K562 (cell line): ENCODE results near the gene BEST4. TPM values are rescaled to one million over a fixed set of nuclear protein-coding genes. Genes with fewer than 3 reads are reported as not detected.
A peak's percentile ranks its signal among the peaks of the same experiment; 100 is the strongest.

ENCODE experiments used
- ATAC-seq: fragments of 200-7000 bp; cut with Tn5 transposase; 3 replicates; pipeline ENCODE4 v1.9.1; 2020; ENCODE audit warnings: moderate library complexity
- BruUV-seq: library from RNA; stranded (reverse); fragments of 400-500 nt; replicated peaks from 2 replicates; lab custom pipeline; 2021; lab: Mats Ljungman, UMichigan
- CTCF ChIA-PET: fragments of 300-600 bp; formaldehyde crosslinking; extraction: SDS; loops from one replicate; lab custom pipeline; 2021; ENCODE audit warnings: low intra/inter-chr PET ratio; lab: Yijun Ruan, JAX
- POLR2A ChIA-PET: fragments of 300-600, 350-650 bp; sonication (Branson Sonifier 250); formaldehyde crosslinking; extraction: SDS; loops from one replicate; lab custom pipeline; 2021; ENCODE audit warnings: antibody characterized with exemption, inconsistent platforms; lab: Yijun Ruan, JAX
- DNase-seq, 4 experiments: peaks; one replicate each; pipeline versions ENCODE4 v3.0.0 to v3.0.0-alpha.2; 2011 to 2018; ENCODE audit warnings: low spot score in 3 of 4, mixed read lengths in 3 of 4; ENCODE audit errors: extremely low read depth in 1 of 4
- FAIRE-seq: peaks from 2 replicates; lab custom pipeline; 2011; peaks lifted over from hg19 to GRCh38; lab: Jason Lieb, UNC
- H2AFZ ChIP-seq: 2 replicates; pipeline ENCODE4 v1.6.0; 2011; ENCODE audit warnings: low read depth, low read length, control low read depth, inconsistent platforms
- H3K27ac ChIP-seq: fragments of 200-600 bp; 3 replicates; pipeline ENCODE4 v1.8.0; 2011; ENCODE audit warnings: low read depth, mild to moderate bottlenecking, control low read depth, inconsistent platforms, low read length, moderate library complexity, mixed read lengths; ENCODE audit errors: extremely low read depth
- H3K27me3 ChIP-seq, 2 experiments: fragments of 300-600 bp in 1 of 2; 2 replicates in 1 of 2; 3 replicates in 1 of 2; pipeline versions ENCODE4 v1.6.0 to v1.8.0; 2011; ENCODE audit warnings: inconsistent platforms in 2 of 2, low read length in 2 of 2, mild to moderate bottlenecking in 1 of 2, mixed read lengths in 1 of 2, moderate library complexity in 1 of 2; ENCODE audit not compliant: control insufficient read depth in 2 of 2, insufficient read depth in 2 of 2
- H3K36me3 ChIP-seq: fragments of 300-600 bp; 3 replicates; pipeline ENCODE4 v1.8.0; 2011; ENCODE audit warnings: mild to moderate bottlenecking, low read length, inconsistent platforms; ENCODE audit not compliant: control insufficient read depth, insufficient read depth
- H3K4me1 ChIP-seq, 2 experiments: fragments of 200-600 bp in 1 of 2; replicated peaks in 1 of 2; 2 replicates in 1 of 2; 3 replicates in 1 of 2; pipeline versions ENCODE4 v1.5.1 to v1.8.0; 2011; ENCODE audit warnings: inconsistent platforms in 2 of 2, low read length in 2 of 2, mild to moderate bottlenecking in 1 of 2, mixed read lengths in 1 of 2, moderate library complexity in 1 of 2; ENCODE audit not compliant: control insufficient read depth in 2 of 2, insufficient read depth in 2 of 2
- H3K4me2 ChIP-seq: 2 replicates; pipeline ENCODE4 v1.6.1; 2011; ENCODE audit warnings: low read length, control low read depth, inconsistent platforms, mixed read lengths; ENCODE audit not compliant: insufficient read depth
- H3K4me3 ChIP-seq: fragments of 200-600 bp; sonication (generic), shearing (Covaris generic); 2 replicates; pipeline ENCODE4 v1.5.1; 2016; ENCODE audit warnings: control low read depth, inconsistent platforms
- H3K79me2 ChIP-seq: fragments of 200-600 bp; 3 replicates; pipeline ENCODE4 v1.8.0; 2011; ENCODE audit warnings: low read length, inconsistent platforms; ENCODE audit not compliant: control insufficient read depth, insufficient read depth
- H3K9ac ChIP-seq, 2 experiments: 2 replicates each; pipeline versions ENCODE4 v1.6.0 to v1.6.1; 2011; ENCODE audit warnings: low read depth in 2 of 2, low read length in 2 of 2, control low read depth in 1 of 2, inconsistent platforms in 1 of 2, mild to moderate bottlenecking in 1 of 2, mixed read lengths in 1 of 2; ENCODE audit not compliant: insufficient read depth in 1 of 2
- H3K9me1 ChIP-seq: one replicate; pipeline ENCODE4 v1.6.0; 2011; ENCODE audit warnings: inconsistent platforms, mild to moderate bottlenecking, low read length, moderate library complexity; ENCODE audit not compliant: control insufficient read depth, insufficient read depth
- H3K9me3 ChIP-seq: replicated peaks from 2 replicates; pipeline ENCODE4 v1.5.1; 2011; ENCODE audit warnings: low read depth, low read length, inconsistent platforms; ENCODE audit not compliant: control insufficient read depth, insufficient read depth
- H4K20me1 ChIP-seq: replicated peaks from 2 replicates; pipeline ENCODE4 v1.6.1; 2011; ENCODE audit warnings: low read length, inconsistent platforms, mixed read lengths; ENCODE audit not compliant: control insufficient read depth, insufficient read depth
- CHCHD3 ChIP-seq: fragments of 250-450 bp; sonication (Bioruptor Pico); IDR thresholded peaks from 2 replicates; pipeline ENCODE4 v2.1.2; 2022; ENCODE audit warnings: mild to moderate bottlenecking
- ELF4 ChIP-seq: fragments of 450-650 bp; formaldehyde crosslinking; IDR thresholded peaks from 2 replicates; pipeline ENCODE4 v1.4.0; 2022; ENCODE audit warnings: missing genetic modification characterization
- HBP1 ChIP-seq: fragments of 450-650 bp; formaldehyde crosslinking; IDR thresholded peaks from 2 replicates; pipeline ENCODE4 v1.4.0; 2022; ENCODE audit warnings: missing genetic modification characterization
- HES1 ChIP-seq: fragments of 450-650 bp; IDR thresholded peaks from 2 replicates; pipeline ENCODE4 v1.6.1; 2016; ENCODE audit warnings: low read depth, mild to moderate bottlenecking, moderate library complexity
- ID3 ChIP-seq, 2 experiments: fragments of 250-450 bp in 1 of 2; fragments of 450-650 bp in 1 of 2; sonication (Bioruptor Pico) in 1 of 2; IDR thresholded peaks; 2 replicates each; pipeline versions ENCODE4 v1.6.1 to v1.8.0; 2016 to 2021; ENCODE audit warnings: mild to moderate bottlenecking in 2 of 2, moderate library complexity in 2 of 2, missing compliant biosample characterization in 1 of 2, missing genetic modification characterization in 1 of 2
- KLF1 ChIP-seq: fragments of 450-650 bp; IDR thresholded peaks from 2 replicates; pipeline ENCODE4 v1.6.1; 2016; ENCODE audit warnings: missing genetic modification characterization, missing compliant biosample characterization
- MAFF ChIP-seq: IDR thresholded peaks from 2 replicates; pipeline ENCODE4 v1.6.1; 2012; ENCODE audit warnings: low read length, improper control_type of control experiment
- POLR2AphosphoS2 ChIP-seq: IDR thresholded peaks from 2 replicates; pipeline ENCODE4 v1.6.1; 2012; ENCODE audit warnings: low read length, improper control_type of control experiment
- POLR2G ChIP-seq: fragments of 200-400 bp; formaldehyde crosslinking; IDR thresholded peaks from 2 replicates; pipeline ENCODE4 v1.6.1; 2017; ENCODE audit warnings: low read depth, mild to moderate bottlenecking, antibody characterized with exemption, low read length, moderate library complexity
- PTTG1 ChIP-seq: fragments of 450-650 bp; IDR thresholded peaks from 2 replicates; pipeline ENCODE4 v1.6.1; 2016; ENCODE audit warnings: low read depth, mild to moderate bottlenecking, missing genetic modification characterization, missing compliant biosample characterization
- SNRNP70 ChIP-seq: fragments of 200-400 bp; formaldehyde crosslinking; optimal IDR thresholded peaks from 2 replicates; pipeline ENCODE3; 2017; ENCODE audit warnings: low read depth, low read length
- ZNF121 ChIP-seq: sonication (generic); formaldehyde crosslinking; conservative IDR thresholded peaks from 2 replicates; pipeline ENCODE4 v1.8.0; 2022; ENCODE audit warnings: missing genetic modification reagents
- ZNF124 ChIP-seq: sonication (generic); formaldehyde crosslinking; IDR thresholded peaks from 2 replicates; pipeline ENCODE4 v1.8.1; 2022; ENCODE audit warnings: missing genetic modification reagents
- WGBS: fragments of 100-300 bp; shearing (Covaris generic); methylation state at CpG from one replicate; pipeline ENCODE4 v1.1.6; 2016; ENCODE audit warnings: low coverage, mixed read lengths; ENCODE audit not compliant: insufficient coverage; ENCODE audit errors: missing lambda C conversion rate; 5-methylcytosine and 5-hydroxymethylcytosine counted together
- in situ Hi-C: fragments of 300-500 bp; cut with MboI; formaldehyde crosslinking; loops from 4 replicates; pipeline ENCODE4 v1.15.0; 2018; ENCODE audit warnings: inconsistent platforms, mixed read lengths
- intact Hi-C: fragments of 100-400 bp; cut with micrococcal nuclease; formaldehyde crosslinking; loops from 2 replicates; pipeline ENCODE4 v1.14.2; 2022
- polyA plus RNA-seq, 8 experiments: library from polyadenylated mRNA; depleted of rRNA in 4 of 8; stranded (reverse) in 5 of 8; unstranded in 3 of 8; fragments of >200 nt; fragmentation: Nextera tagmentation in 2 of 8; fragmentation: Illumina TruSeq in 1 of 8; extraction: Ambion mirVana in 2 of 8; extraction: Trizol in 1 of 8; gene quantifications; 2 replicates each; pipeline versions ENCODE4 v1.2.1 to v1.2.3, GENCODE V29; 2011 to 2014; ENCODE audit warnings: inconsistent platforms in 1 of 8, missing spikeins in 1 of 8
- total RNA-seq, 7 experiments: library from RNA; depleted of rRNA in 6 of 7; stranded (reverse); fragments of >200 nt in 6 of 7; fragmentation: Illumina TruSeq in 2 of 7; extraction: Trizol in 2 of 7; gene quantifications; 2 replicates each; pipeline versions ENCODE4 v1.2.1 to v1.2.3, GENCODE V29; 2011 to 2021; ENCODE audit warnings: low replicate concordance in 1 of 7

The BEST4 gene
- total and polyA plus RNA-seq, 9 of the 15 experiments (the other 6 are each of a cell fraction or from before 2014, with no cell fraction given): 0.07 to 0.11 TPM; not detected in 7

- Histone ChIP-seq H3K9me3 (no peaks in the 10 kb centered on the region), H3K27ac (no peak overlapping the region), H3K79me2 (no peaks in the 10 kb centered on the region; the same call in 2 of the 3 replicates), H3K27me3 (no peaks in the 10 kb centered on the region), H3K36me3 (peaks cover 99% of the 10 kb centered on the region), H3K4me3 (no peak overlapping the region), H4K20me1 (0 out of 2 replicates have a peak, but pooled peaks cover 4% of the 10 kb centered on the region), H2AFZ (no peak overlapping the region), H3K4me2 (no peak overlapping the region), H3K9me1 (peaks cover 5% of the 10 kb centered on the region), H3K4me1 (no peaks in the 10 kb centered on the region), H3K9ac (no peak overlapping the region)
- FAIRE-seq (no peak), DNase-seq (no peak), ATAC-seq (no peak)
- ChIA-PET POLR2A (interaction anchor here (0.8 to 11.4 kb wide), 6 partner anchors 8 to 90 kb away, joined by 3 to 199 read pairs (median 8); partner anchors contain the start of genes RNU5D-1 and RPS8), CTCF (no interaction called here)
- BruUV-seq: no TSS peak
- 98% methylated on average over 3 of the region's 3 CpGs for WGBS
- intact Hi-C loops (no loop called here), in situ Hi-C loops (no loop called here)
- TF ChIP-seq CHCHD3 (CRISPR knock-in tag): no peak
- TF ChIP-seq PTTG1 (tag): no peak
- TF ChIP-seq MAFF: no peak
- TF ChIP-seq SNRNP70: no peak
These were observed 27.1 kb downstream of the BEST4 start for GRCh38 chr1:44760876-44761275.

- ATAC-seq: no peak
- Histone ChIP-seq H3K9ac (peak overlapping the region in 1 of 2 experiments; percentile 23; a peak in 1 of 4 replicates), H3K27me3 (no peaks in the 10 kb centered on the region), H2AFZ (no peak overlapping the region), H3K4me2 (no peak overlapping the region), H3K4me3 (no peak overlapping the region), H3K9me3 (no peaks in the 10 kb centered on the region), H3K27ac (no peak overlapping the region), H3K9me1 (peaks cover 5% of the 10 kb centered on the region), H4K20me1 (peaks cover 4% of the 10 kb centered on the region; the same call in 1 of the 2 replicates), H3K36me3 (peaks cover 99% of the 10 kb centered on the region), H3K4me1 (no peaks in the 10 kb centered on the region), H3K79me2 (no peaks in the 10 kb centered on the region; the same call in 2 of the 3 replicates)
- WGBS: 86% methylated on average over 11 of the region's 11 CpGs
- BruUV-seq: no TSS peak
- DNase-seq: no peak
- ChIA-PET CTCF (no interaction called here), POLR2A (interaction anchor here (0.6 to 11.4 kb wide), 6 partner anchors 9 to 569 kb away, joined by 3 to 199 read pairs (median 8); partner anchors contain the start of genes RNU5D-1 and RPS8)
- FAIRE-seq: no peak
- intact Hi-C loops (no loop called here), in situ Hi-C loops (no loop called here)
- TF ChIP-seq HES1 (no peak), ZNF124 (CRISPR knock-in tag) (no peak), POLR2G (peak; percentile 69), KLF1 (tag) (no peak), POLR2AphosphoS2 (no peak; the same call in 1 of the 2 replicates), ELF4 (CRISPR knock-in tag) (no peak), ZNF121 (CRISPR knock-in tag) (no peak), HBP1 (CRISPR knock-in tag) (no peak), ID3 (CRISPR knock-in tag; IDR thresholded peaks at IDR 0.05) (no peak), ID3 (tag; IDR thresholded peaks at IDR 0.05) (no peak)
These were observed 28.9 kb downstream of the BEST4 start for GRCh38 chr1:44759077-44759476.
